HFFc6 (cell line): ENCODE results near the gene SLC16A10. TPM values are rescaled to one million over a fixed set of nuclear protein-coding genes. Genes with fewer than 3 reads are reported as not detected.

Source experiments
- DNase-seq: peaks from one replicate; pipeline ENCODE4 v3.0.0-alpha.2; 2018
- H3K27ac Mint-ChIP-seq: 2 replicates; pipeline ENCODE4 v1.8.0; 2020; ENCODE audit warnings: mild to moderate bottlenecking, mixed read lengths
- H3K27me3 Mint-ChIP-seq: 2 replicates; pipeline ENCODE4 v1.8.0; 2021; ENCODE audit warnings: mild to moderate bottlenecking, moderate library complexity, mixed read lengths; ENCODE audit not compliant: insufficient read depth
- H3K36me3 Mint-ChIP-seq: 2 replicates; pipeline ENCODE4 v1.8.0; 2021; ENCODE audit warnings: low read depth, mixed read lengths
- H3K4me1 Mint-ChIP-seq: 2 replicates; pipeline ENCODE4 v1.8.0; 2020; ENCODE audit warnings: low read depth, mixed read lengths
- H3K4me3 Mint-ChIP-seq: 2 replicates; pipeline ENCODE4 v1.8.0; 2020; ENCODE audit warnings: mild to moderate bottlenecking, moderate library complexity, mixed read lengths
- H3K9me3 Mint-ChIP-seq: 2 replicates; pipeline ENCODE4 v1.8.0; 2020; ENCODE audit warnings: mild to moderate bottlenecking, mixed read lengths
- total RNA-seq, 6 experiments: library from RNA; stranded (reverse); fragmentation: NEBNext Ultra II Directional; extraction: Animal tissue kit (Norgen Biotek cat#: 25700); gene quantifications; 2 replicates in 1 of 6; 3 replicates in 5 of 6; pipeline ENCODE4 v1.2.3, GENCODE V29; 2021
- TF ChIP-seq, protein P1 (sequence below): fragments of 200-600 bp; sonication (generic); IDR thresholded peaks from 2 replicates; pipeline ENCODE4 v1.5.0; 2021; ENCODE audit warnings: antibody characterized with exemption, mild to moderate bottlenecking

SLC16A10 gene
- total RNA-seq, 6 experiments from 2014 or later: not detected

DNA sequence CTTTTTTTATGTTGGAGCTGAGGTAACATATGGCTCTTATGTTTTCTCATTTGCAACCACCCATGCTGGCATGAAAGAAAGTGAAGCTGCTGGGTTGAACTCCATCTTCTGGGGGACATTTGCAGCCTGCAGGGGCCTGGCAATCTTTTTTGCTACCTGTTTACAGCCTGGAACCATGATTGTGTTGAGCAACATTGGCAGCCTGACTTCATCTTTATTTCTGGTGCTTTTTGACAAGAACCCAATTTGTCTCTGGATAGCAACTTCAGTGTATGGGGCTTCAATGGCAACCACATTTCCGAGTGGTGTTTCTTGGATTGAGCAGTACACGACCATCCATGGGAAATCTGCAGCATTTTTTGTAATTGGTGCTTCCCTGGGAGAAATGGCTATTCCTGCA, 179.0 kb downstream of the SLC16A10 start:
- Mint-ChIP-seq H3K4me3 (no peak overlapping the region), H3K36me3 (peaks cover 38% of the 10 kb centered on the region), H3K27me3 (no peaks in the 10 kb centered on the region; the same call in 1 of the 2 replicates), H3K9me3 (no peaks in the 10 kb centered on the region), H3K4me1 (peaks cover 55% of the 10 kb centered on the region), H3K27ac (no peak overlapping the region)
- no peak for DNase-seq
- TF ChIP-seq, protein P1, sequence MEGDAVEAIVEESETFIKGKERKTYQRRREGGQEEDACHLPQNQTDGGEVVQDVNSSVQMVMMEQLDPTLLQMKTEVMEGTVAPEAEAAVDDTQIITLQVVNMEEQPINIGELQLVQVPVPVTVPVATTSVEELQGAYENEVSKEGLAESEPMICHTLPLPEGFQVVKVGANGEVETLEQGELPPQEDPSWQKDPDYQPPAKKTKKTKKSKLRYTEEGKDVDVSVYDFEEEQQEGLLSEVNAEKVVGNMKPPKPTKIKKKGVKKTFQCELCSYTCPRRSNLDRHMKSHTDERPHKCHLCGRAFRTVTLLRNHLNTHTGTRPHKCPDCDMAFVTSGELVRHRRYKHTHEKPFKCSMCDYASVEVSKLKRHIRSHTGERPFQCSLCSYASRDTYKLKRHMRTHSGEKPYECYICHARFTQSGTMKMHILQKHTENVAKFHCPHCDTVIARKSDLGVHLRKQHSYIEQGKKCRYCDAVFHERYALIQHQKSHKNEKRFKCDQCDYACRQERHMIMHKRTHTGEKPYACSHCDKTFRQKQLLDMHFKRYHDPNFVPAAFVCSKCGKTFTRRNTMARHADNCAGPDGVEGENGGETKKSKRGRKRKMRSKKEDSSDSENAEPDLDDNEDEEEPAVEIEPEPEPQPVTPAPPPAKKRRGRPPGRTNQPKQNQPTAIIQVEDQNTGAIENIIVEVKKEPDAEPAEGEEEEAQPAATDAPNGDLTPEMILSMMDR: no peak

DNA sequence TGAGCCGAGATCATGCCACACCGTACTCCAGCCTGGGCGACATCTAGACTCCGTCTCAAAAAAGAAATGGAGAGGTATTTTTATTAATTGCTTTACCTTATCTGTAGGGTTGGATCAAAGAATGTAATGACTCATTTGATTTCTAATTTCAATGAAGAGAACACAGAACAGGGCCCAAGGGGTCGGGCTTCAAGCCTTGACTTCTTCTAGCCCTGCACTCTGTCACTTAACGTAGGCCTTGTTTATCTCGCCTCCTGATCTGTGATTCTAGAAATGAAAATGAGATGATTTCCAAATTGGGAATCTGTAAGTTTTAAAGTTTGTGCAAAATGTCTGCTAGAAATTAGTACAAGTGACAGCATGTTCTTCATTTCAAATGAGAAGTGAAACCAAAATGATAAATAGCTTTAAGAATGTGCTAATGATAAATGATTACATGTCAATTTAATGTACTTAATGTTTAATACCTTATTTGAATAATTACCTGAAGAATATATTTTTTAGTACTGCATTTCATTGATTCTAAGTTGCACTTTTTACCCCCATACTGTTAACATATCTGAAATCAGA, 180.5 kb downstream of the SLC16A10 start:
- TF ChIP-seq, protein P1: no peak

DNA sequence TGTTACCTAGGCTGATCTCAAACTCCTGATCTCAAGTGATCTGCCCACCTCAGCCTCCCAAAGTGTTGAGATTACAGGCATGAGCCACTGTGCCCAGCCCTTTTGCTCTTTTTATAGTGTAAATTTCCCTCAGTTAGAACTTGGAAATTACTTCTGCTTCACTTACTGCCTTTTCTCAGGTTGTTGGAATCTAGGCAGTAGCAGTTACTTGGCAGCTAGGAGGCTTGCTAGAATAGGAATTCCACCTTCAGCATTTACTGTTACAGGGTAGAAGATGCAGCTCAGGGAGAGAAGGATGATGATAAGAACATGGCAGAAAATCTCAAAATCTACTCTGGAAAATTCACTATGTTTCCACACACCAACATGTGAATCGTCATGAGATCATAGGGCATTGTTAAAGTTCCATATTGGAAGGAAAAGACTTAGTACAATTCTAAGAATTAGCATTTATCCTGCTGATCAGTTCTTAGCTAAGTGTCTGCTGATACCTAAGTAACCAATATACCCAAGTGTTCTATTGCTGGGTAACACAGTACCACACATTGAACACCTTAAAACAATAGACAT, 182.2 kb downstream of the SLC16A10 start:
- TF ChIP-seq, protein P1: no peak
- no peak overlapping the region for H3K27ac Mint-ChIP-seq
- peaks cover 6% of the 10 kb centered on the region for H3K9me3 Mint-ChIP-seq
- DNase-seq: no peak
- H3K4me1 Mint-ChIP-seq: peaks cover 36% of the 10 kb centered on the region
- peaks cover 54% of the 10 kb centered on the region for H3K36me3 Mint-ChIP-seq
- no peak overlapping the region for H3K4me3 Mint-ChIP-seq
- H3K27me3 Mint-ChIP-seq: no peaks in the 10 kb centered on the region; the same call in 1 of the 2 replicates

More for the DNA sequence above, 180.5 kb downstream of the SLC16A10 start:
- Mint-ChIP-seq H3K27ac (no peak overlapping the region), H3K9me3 (no peaks in the 10 kb centered on the region), H3K4me1 (peaks cover 48% of the 10 kb centered on the region), H3K36me3 (peaks cover 39% of the 10 kb centered on the region), H3K4me3 (no peak overlapping the region), H3K27me3 (no peaks in the 10 kb centered on the region; the same call in 1 of the 2 replicates)
- no peak for DNase-seq

DNA sequence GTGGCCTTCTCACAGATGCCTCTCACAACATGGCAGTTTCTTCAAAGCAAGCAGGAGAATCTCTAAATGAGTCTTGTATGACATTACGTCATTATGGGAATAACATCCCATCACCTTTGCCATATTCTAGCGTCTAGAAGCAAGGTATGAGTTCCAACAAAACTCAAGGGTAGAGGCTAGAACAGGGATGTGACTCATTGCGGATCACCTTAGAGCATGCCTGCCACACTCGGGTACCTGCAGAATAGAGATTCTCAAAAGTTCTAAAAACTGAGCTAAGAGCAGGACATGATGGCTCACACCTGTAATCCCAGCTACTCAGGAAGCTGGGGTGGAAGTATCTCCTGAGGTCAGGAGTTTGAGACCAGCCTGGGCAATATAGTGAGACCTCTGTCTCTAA, 182.8 kb downstream of the SLC16A10 start:
- H3K9me3 Mint-ChIP-seq: peaks cover 13% of the 10 kb centered on the region
- H3K36me3 Mint-ChIP-seq: peaks cover 60% of the 10 kb centered on the region
- H3K4me3 Mint-ChIP-seq: no peak overlapping the region
- TF ChIP-seq, protein P1: no peak
- H3K27ac Mint-ChIP-seq: no peak overlapping the region
- DNase-seq: no peak
- H3K27me3 Mint-ChIP-seq: no peaks in the 10 kb centered on the region; the same call in 1 of the 2 replicates
- peaks cover 36% of the 10 kb centered on the region for H3K4me1 Mint-ChIP-seq

DNA sequence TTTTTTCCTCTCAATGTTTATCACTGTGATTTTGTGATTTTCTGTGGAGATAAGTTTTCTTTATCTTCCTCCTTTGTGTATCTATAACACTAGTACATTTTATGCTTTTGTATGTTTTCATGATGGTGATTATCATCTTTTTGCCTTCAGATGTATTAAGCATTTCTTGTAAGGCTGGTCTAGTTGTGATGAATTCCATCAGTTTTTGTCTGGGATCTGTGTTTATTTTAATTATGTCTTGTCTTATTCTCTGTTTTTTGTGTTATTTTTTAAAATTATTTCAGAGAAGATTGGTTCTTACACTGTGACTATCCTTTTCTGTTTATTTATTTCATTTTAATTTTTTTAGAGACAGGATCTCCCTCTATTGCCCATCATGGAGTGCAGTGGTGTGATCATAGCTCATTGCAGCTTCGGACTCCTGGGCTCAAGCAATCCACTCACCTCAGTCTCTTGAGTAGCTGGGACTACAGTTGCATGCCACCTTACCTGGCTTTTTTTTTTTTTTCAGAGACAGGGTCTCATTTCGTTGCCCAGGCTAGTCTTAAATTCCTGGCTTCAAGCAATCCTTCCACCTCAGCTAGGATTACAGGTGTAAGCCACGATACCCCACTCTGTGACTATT, 187.4 kb downstream of the SLC16A10 start:
- Mint-ChIP-seq H3K9me3 (peaks cover 18% of the 10 kb centered on the region), H3K4me3 (no peak overlapping the region), H3K27me3 (no peaks in the 10 kb centered on the region; the same call in none of the 2 replicates), H3K36me3 (peaks cover 65% of the 10 kb centered on the region), H3K27ac (no peak overlapping the region), H3K4me1 (peaks cover under 1% of the 10 kb centered on the region; the same call in 1 of the 2 replicates)
- DNase-seq: no peak
- TF ChIP-seq, protein P1: no peak
